AG04449 (cell line): ENCODE data around the gene RBP3.

Experiments
- CTCF ChIA-PET: fragments of 350-600 bp; formaldehyde crosslinking; extraction: SDS; loops from one replicate; lab custom pipeline; 2021; ENCODE audit warnings: antibody characterized with exemption; lab: Yijun Ruan, JAX
- POLR2A ChIA-PET: fragments of 400-600, 350-600 bp; formaldehyde crosslinking; extraction: SDS; loops from one replicate; lab custom pipeline; 2020; ENCODE audit warnings: antibody characterized with exemption, inconsistent platforms; lab: Yijun Ruan, JAX
- DNase-seq: peaks from one replicate; pipeline ENCODE4 v3.0.0-alpha.2; 2010; ENCODE audit warnings: low read depth, low spot score
- H3K4me3 ChIP-seq: 2 replicates; pipeline ENCODE4 v1.5.1; 2011; ENCODE audit warnings: low read depth, mild to moderate bottlenecking, control low read depth, low read length
- CTCF ChIP-seq: IDR thresholded peaks from one replicate; pipeline ENCODE4 v1.5.1; 2011; ENCODE audit warnings: mild to moderate bottlenecking, moderate library complexity, low read length, control low read depth, inconsistent platforms; ENCODE audit not compliant: insufficient read depth; ENCODE audit errors: missing control alignments

The RBP3 gene

GRCh38 chr10:47397256-47397655 is 49.1 kb downstream of the RBP3 start:
- ChIA-PET POLR2A (no interaction called here), CTCF (no interaction called here)
- no peak overlapping the region for H3K4me3 ChIP-seq
- no peak for DNase-seq
- TF ChIP-seq CTCF: no peak

- no peak overlapping the region for H3K4me3 ChIP-seq
- no peak for DNase-seq
- CTCF ChIA-PET: no interaction called here
- TF ChIP-seq CTCF: no peak
- POLR2A ChIA-PET: no interaction called here
Observed at GRCh38 chr10:47400251-47400650, 52.1 kb downstream of the RBP3 start.

GRCh38 chr10:47400786-47401185 is 52.6 kb downstream of the RBP3 start:
- TF ChIP-seq CTCF: no peak
- no peak for DNase-seq
- POLR2A ChIA-PET: no interaction called here
- H3K4me3 ChIP-seq: no peak overlapping the region
- CTCF ChIA-PET: no interaction called here

GRCh38 chr10:47401210-47401609 is 53.0 kb downstream of the RBP3 start:
- ChIA-PET CTCF (no interaction called here), POLR2A (no interaction called here)
- TF ChIP-seq CTCF: no peak
- no peak for DNase-seq
- H3K4me3 ChIP-seq: no peak overlapping the region

GRCh38 chr10:47401874-47402640 is 53.9 kb downstream of the RBP3 start:
- POLR2A ChIA-PET: interaction anchor here (1.7 kb wide), 1 partner anchor 18 kb away, joined by 6 read pairs; the partner anchor contains the start of gene ZNF488
- TF ChIP-seq CTCF: no peak
- CTCF ChIA-PET: no interaction called here
- H3K4me3 ChIP-seq: no peak overlapping the region
- DNase-seq: no peak

GRCh38 chr10:47402641-47403301 is 54.6 kb downstream of the RBP3 start:
- POLR2A ChIA-PET: interaction anchor here (1.7 kb wide), 1 partner anchor 19 kb away, joined by 6 read pairs; the partner anchor contains the start of gene ZNF488
- CTCF ChIA-PET: interaction anchor here (1.7 kb wide), 1 partner anchor 36 kb away, joined by 6 read pairs; no protein-coding TSS in a partner anchor
- H3K4me3 ChIP-seq: no peak overlapping the region
- no peak for DNase-seq
- no peak for TF ChIP-seq CTCF
